NT2/D1 (cell line): Measurements from ENCODE around the gene AADACL3.

Experiments used
- SUZ12 ChIP-seq: IDR thresholded peaks from 2 replicates; pipeline ENCODE4 v1.6.1; 2011; ENCODE audit not compliant: insufficient read length, insufficient read depth; ENCODE audit errors: extremely low read depth
- ZNF274 ChIP-seq: IDR thresholded peaks from 2 replicates; pipeline ENCODE4 v1.6.1; 2011; ENCODE audit warnings: mild to moderate bottlenecking, low read depth, low read length

GRCh38 chr1:12666141-12666735 lies 49.7 kb upstream of the AADACL3 start:
- TF ChIP-seq ZNF274 (no peak), SUZ12 (no peak)
